Activated CD4-positive, alpha-beta T cell treated with anti-CD3 and anti-CD28 coated beads, Interleukin-2, amount 50 U/mL, for 16 hours (primary cell): ENCODE data around the gene USP1.

ENCODE experiments used
- DNase-seq: peaks from one replicate; pipeline ENCODE4 v3.0.0-alpha.2; 2020

Gene USP1, protein sequence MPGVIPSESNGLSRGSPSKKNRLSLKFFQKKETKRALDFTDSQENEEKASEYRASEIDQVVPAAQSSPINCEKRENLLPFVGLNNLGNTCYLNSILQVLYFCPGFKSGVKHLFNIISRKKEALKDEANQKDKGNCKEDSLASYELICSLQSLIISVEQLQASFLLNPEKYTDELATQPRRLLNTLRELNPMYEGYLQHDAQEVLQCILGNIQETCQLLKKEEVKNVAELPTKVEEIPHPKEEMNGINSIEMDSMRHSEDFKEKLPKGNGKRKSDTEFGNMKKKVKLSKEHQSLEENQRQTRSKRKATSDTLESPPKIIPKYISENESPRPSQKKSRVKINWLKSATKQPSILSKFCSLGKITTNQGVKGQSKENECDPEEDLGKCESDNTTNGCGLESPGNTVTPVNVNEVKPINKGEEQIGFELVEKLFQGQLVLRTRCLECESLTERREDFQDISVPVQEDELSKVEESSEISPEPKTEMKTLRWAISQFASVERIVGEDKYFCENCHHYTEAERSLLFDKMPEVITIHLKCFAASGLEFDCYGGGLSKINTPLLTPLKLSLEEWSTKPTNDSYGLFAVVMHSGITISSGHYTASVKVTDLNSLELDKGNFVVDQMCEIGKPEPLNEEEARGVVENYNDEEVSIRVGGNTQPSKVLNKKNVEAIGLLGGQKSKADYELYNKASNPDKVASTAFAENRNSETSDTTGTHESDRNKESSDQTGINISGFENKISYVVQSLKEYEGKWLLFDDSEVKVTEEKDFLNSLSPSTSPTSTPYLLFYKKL

DNA sequence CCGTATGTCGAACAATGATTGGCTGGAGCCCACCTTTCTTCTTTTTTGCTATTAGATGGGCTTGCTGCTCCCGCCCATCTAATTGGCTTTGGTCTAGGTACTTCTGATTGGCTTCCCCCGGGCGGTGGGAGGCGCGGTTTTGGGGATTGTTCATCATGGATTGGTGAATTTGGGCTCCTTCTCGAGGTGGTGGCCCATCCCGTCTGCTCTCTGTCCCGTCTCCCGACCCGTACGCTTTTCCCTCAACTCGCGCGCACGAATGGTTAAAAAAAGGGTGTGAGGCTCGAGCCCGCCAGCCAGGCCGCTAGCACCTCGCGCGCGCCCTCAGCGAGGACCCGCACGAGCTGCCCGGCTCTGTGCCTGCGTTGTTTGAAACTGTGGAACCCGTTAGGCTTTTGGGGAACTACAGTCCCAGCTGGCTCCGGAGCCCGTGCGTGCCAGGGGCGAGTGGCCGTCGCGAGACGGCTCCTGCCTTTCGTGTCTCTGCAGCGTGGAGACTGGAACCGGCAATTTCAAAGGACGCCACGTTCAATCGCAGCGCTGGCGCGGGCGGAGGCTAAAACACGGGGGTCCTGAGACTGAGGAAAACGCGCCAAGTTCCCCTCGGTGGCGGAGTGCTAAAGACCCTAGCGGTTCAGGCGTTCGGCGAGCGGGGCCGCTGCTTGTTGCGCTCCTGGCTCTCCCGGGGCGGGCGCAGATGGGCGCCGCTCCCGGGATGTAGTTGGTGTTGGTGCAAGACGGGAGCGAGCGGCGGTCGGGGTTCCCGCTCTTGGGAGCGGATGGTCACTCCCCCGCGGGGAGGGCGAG is at the start of gene USP1:
Gene USP1 (plus strand): TSS at position 584 of the 807 bp plus-strand sequence. CDS start 2,819 bp downstream, outside the sequence.
- peak; percentile 79 for DNase-seq

DNA sequence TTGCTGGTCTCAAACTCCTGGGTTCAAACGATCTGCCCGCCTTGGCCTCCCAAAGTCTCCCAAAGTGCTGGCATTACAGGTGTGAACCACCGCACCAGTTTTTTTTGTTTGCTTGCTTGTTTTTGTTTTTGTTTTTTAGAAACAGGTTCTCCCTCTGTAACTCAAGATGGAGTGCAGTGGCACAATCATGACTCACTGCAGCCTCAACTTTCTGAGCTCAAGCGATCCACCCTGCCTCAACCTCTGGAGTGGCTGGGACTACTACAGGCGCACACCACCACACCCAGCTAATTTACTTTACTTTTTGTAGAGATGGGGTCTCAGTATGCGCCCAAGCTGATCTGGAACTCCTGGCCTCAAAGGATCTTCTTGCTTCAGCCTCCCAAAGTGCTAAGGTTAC is 47.3 kb upstream of the USP1 start:
- DNase-seq = no peak

DNA sequence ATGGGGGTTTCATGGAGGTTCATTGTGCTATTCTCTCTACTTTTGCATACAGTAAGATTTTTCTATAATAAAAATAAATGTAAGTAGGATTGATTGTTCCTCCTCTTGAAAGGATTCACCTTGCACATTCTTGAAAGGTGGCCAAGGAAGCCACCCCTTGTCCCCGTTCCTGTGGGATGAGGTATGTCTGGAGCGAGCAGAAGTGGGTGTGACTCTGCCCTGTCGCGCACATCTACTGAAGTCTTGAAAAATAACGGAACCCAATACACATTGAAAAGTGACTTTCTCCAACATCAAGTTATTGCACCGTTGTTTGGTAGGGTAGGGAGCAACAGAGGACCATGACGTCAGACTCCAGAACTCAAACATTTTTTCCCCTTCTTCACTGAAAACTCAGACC is 46.8 kb upstream of the USP1 start:
- DNase-seq = no peak

- peak; percentile 31 for DNase-seq
These were observed 45.4 kb upstream of the USP1 start for GRCh38 chr1:62391369-62391971.

DNA sequence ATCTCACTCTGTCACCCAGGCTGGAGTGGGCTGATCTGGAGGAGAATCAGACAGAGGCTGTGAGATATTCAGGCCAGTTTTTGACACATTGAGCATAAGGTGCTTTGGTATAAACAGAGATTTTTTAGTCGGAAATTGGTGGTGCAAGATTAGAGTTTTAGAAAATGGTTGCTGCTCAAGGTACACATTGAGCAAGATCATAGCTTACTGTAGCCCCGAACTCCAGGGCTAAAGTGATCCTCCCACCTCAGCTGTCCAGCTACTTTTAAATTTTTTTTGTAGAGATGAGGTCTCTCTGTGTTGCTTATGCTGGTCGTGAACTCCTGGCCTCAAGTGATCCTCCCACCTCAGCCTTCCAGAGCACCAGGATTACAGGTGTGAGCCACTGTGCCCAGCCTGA is 43.9 kb upstream of the USP1 start:
- no peak for DNase-seq

DNA sequence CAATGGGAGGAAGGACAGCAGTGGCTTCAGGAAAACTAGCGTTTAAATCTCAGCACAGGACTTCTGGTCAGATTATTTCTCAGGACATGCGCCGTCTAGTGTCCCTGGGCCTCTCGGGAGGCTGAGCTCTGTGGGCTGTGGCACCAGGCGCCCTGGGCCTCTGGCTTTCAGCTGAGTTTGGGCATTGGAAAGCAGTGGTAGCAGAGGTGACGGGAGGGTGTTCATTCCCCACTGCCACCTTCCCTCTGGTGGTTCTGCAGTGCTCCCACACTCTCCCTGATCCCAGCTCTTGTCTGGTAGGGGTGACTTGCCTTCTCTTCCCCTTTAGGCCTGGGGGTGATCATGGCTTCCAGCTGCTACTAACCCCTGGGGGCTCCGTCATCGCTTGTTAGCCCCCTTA is 42.2 kb upstream of the USP1 start:
- DNase-seq = no peak

- no peak for DNase-seq
These were observed 41.6 kb upstream of the USP1 start for GRCh38 chr1:62395291-62395690.

DNA sequence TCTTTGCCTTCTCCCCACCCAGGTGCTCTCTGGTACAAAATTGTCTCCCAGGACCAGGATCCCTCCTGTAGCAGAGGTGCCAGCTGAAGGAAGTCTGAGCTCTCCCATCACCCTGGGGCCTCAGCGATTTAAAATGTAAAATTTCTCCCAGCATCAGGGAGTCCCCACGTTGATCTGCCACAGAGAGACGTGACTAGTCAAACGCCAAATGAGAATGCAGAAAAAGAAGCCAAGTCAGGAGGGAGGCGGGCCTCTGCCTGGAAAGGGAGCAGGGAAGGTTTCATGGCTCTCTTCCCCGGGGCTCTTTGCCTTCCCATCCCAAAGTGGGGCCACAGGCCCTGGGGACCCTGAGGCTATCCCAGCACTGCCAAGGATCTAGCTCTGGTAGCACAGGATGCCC is 40.0 kb upstream of the USP1 start:
- no peak for DNase-seq

DNA sequence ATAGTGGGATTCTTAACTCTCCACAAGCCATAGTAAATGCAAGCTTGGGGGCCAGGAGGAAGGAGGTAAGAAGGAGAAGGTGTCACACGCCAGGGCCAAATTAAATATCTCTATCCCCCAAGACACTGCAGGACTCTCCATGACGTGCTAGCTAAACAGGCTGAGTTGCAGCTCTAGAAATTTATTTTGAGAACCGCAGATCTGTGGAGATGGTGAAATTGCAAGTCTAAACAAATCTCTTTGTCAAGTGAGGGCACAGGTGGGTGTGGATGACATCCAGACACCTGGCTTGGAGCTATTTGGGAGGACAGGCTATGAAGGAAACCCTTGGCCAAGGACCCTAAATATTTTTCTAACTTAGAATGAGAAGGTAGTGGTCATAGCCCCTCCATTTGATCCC is 39.5 kb upstream of the USP1 start:
- DNase-seq = no peak

DNA sequence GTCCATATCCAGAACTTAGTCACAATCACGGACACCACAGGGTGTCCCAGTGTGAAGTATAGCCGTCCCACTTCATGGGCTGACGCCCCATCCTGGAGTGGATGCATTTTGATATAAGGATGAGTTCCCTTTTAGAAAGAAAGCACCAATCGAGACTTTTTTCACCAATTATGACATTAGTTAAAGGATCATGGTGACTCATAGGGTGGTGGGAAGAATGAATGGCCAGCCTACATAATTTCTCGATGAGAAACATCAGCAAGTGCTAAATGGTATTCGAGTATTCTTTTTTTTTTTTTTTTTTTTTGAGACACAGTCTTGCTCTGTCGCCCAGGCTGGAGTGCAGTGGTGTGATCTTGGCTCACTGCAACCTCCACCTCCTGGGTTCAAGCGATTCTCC is 38.5 kb upstream of the USP1 start:
- DNase-seq = no peak

- DNase-seq = no peak
These were observed 35.7 kb upstream of the USP1 start for GRCh38 chr1:62401034-62401760.

DNA sequence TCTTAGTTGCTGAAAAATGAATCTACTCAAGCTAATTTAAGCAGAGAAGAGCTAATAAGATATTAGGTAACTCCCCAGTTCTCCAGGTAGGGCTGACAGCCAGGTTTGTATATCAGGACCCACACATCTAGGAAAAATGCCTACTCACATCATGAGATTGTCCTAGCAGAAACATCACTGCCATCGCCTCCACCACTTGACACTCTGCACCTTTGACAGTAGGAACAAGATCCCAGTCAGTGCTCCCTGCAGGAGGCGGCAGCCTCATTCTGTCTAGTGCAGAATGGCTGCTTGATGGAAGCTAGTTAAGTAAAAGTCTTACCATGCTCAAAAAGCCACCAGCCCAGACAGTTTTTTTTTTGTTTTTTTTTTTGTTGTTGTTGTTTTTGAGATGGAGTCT is 31.6 kb upstream of the USP1 start:
- no peak for DNase-seq

DNA sequence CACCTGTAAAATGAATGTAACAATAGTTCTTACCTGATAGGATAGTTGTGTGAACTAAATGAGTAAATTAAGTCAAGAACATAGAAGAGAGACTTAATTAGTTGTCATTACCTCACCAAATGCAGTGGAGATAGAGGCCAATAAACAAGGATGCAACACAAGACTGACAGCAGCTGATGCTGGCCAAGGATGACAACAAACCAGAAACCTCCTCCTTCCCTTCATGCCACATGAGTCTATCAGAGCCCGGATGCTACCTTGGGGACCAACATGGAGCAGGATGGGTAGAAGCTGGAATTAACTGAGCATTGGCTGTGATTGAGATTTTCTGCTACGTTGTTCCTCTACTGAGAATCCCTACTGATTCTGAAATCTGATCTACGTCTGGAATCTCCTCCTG is 30.3 kb upstream of the USP1 start:
- no peak for DNase-seq

DNA sequence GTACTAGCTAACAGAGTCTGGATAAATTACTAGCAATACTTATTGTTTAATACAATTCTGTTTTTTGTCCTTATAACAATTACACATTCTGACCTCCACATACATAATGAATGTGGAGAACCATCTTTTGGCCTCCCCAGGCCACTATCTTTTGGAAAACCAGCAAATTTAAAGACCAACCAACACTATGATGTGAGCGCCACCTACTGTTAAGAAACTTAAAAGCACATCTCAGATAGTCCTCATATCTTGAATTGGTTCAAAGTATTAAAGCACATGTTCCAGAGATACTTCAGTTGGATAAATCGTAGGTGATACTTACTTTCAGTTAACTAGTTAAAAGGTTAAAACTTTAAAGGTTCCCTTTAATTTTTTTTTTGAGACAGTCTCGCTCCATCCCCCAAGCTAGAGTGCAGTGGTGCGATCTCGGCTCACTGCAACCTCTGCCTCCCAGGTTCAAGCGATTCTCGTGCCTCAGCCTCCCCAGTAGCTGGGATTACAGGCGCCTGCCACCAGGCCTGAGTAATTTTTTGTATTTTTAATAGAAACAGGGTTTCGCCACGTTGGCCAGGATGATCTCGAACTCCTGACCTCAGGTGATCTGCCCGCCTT is 29.3 kb upstream of the USP1 start:
- DNase-seq = peak; percentile 41

DNA sequence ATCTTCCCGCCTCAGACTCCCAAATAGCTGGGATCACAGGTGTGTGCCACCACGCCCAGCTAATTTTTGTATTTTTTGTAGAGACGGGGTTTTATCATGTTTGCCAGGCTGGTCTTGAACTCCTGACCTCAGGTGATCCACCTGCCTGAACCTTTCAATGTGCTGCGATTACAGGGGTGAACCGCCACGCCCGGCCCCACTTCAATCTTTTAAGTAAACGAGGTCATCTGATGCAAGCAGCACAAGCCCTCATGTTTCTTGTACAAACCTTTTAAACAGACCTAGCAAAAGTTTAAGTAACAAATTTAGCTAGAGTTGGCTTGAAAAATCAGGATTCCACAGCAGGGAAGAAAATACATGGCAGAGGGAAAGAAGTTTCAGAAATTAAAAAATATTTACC is 21.2 kb upstream of the USP1 start:
- DNase-seq = no peak

DNA sequence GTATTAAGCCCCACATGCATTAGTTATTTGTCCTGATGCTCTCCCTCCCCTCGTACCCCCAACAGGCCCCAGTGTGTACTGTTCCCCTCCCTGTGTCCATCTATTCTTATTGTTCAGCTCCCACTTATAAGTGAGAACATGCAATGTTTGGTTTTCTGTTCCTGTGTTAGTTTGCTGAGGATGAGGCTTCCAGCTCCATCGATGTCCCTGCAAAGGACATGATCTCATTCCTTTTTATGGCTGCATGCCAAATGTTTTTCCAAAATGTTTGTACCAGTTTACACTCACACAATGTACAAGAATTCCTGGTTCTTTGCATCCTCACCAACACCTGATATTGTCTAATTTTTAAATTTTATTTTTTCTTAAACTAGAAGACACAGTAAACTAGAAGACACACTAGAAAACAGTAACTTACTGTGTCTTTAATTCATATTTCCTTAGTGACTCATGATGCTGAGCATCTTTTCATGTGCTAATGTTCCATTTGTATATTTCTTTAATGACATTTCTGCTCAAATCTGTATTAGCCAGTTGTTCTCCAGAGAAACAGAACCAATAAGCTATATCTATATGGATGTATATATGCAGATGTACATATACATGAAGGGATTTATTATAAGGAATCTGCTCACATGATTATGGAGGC is 19.4 kb upstream of the USP1 start:
- DNase-seq = no peak

- no peak for DNase-seq
These were observed 16.6 kb upstream of the USP1 start for GRCh38 chr1:62420214-62420613.

DNA sequence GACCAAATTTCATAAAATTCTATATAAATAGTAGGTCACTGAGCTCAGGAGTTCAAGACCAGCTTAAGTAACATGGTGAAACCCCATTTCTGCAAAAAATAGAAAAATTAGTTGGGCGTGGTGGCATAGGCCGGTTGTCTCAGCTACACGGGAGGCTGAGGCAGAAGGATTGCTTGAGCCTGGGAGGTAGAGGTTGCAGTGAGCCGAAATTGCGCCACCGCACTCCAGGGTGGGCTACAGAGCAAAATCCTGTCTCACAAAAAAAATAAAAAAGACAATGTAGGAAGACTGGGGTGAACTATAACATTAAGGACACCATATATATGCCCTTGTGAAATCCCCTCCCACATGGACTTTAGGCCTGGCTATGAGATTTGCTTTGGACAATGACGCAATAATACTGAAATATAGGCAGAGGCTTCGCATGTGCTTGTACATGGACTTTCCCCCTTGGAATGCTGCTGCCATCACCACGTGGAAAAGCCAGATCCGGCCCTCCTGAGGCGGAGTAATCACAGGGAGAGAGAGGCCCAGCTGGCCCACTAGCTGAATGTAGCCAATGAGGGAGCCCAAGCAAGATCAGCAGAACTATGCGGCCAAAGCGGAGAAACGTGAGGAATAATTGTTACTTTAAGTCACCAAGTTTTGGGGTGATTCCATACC is 13.1 kb upstream of the USP1 start:
- no peak for DNase-seq

DNA sequence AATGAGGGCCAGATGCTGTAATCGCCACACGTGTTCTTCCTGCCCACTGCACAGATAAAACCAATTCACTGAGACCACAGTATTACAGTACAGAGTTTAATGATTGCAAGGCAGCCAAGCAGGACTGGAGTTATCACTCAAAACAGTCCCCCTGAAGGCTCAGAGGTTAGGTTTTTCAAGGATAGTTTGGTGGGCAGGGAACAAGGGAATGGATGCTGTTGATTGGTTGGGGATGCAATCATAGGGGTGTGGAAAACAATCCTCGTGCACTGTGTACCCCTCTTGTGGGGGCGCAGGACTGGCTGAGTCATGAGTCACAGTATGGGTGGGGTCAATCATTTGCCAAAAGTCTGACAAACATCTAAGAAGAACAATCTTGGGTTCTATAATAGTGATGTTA is 12.4 kb upstream of the USP1 start:
- DNase-seq = no peak

- no peak for DNase-seq
These were observed 11.8 kb upstream of the USP1 start for GRCh38 chr1:62425041-62425440.

- DNase-seq = no peak
These were observed 10.6 kb upstream of the USP1 start for GRCh38 chr1:62426237-62426636.
